Activated CD4-positive, CD25-positive, alpha-beta regulatory T cell treated with anti-CD3 and anti-CD28 coated beads, Interleukin-2, amount 50 U/mL, for 72 hours (primary cell): ENCODE measurements around the gene KRT7.
"Not testable (repeated sequence)": the region's sequence is repeated elsewhere in the genome, so short reads cannot be mapped to it uniquely, and the experiment has no call there.

ENCODE experiments used
- DNase-seq: peaks from one replicate; pipeline ENCODE4 v3.0.0; 2021

KRT7 gene

GRCh38 chr12:52280796-52281560 is 47.9 kb downstream of the KRT7 start:
- DNase-seq: peak; percentile 18

GRCh38 chr12:52284562-52285171 is 51.6 kb downstream of the KRT7 start:
- DNase-seq: no peak

GRCh38 chr12:52285172-52285745 is 52.2 kb downstream of the KRT7 start:
- DNase-seq: no peak

GRCh38 chr12:52285851-52286530 is 52.9 kb downstream of the KRT7 start:
- DNase-seq: no peak

GRCh38 chr12:52286857-52287785 is 54.1 kb downstream of the KRT7 start:
- not testable (repeated sequence) for DNase-seq

- not testable (repeated sequence) for DNase-seq
Measured at GRCh38 chr12:52287816-52288805, 55.1 kb downstream of the KRT7 start.

- not testable (repeated sequence) for DNase-seq
Measured at GRCh38 chr12:52290483-52291134, 57.6 kb downstream of the KRT7 start.

GRCh38 chr12:52291267-52291935 is 58.4 kb downstream of the KRT7 start, which contains the start of gene KRT81:
Gene KRT81 (minus strand): TSS chr12:52291534. CDS start chr12:52291465, 69 bp downstream.
- no peak for DNase-seq

GRCh38 chr12:52293926-52294325 is 60.9 kb downstream of the KRT7 start:
- no peak for DNase-seq

- no peak for DNase-seq
Measured at GRCh38 chr12:52294803-52295202, 61.8 kb downstream of the KRT7 start.

GRCh38 chr12:52295663-52296062 is 62.6 kb downstream of the KRT7 start:
- DNase-seq: no peak

GRCh38 chr12:52296572-52297215 is 63.7 kb downstream of the KRT7 start:
- peak; percentile 21 for DNase-seq
